ENCODE results near the gene LRCH4.

DNA sequence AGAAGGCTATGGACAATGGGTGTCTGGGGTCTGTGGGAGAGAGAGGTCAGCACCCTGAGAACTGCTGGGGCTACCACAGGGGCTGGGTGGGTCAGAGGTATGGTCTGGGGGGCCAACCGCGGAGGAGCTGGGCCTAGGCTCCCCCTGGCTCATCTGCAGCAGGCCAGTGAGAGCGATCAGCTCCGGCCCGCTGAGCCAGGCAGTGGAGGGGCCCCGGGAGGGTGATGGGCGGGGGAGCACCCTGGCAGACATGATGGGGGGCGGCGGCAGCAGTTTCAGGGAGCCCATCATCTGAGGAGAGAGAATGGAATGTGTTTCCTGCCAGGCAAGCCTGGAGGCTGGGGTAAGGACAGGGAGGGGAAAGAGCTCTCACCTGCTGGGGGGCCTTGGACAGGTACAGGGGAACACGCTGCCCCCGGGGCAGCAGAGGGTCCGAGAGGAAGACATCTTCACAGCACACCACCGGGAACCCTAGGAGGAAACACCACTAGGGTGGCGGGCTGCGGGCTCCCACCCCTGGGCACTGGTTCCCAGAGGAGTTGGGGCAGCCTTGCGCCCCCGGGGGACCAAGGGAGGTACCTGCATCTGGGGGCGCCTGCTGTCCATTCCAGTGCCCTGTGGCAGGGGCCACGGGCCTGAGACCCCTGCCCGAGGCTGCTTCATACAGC, 13.5 kb downstream of the LRCH4 start:
- TF ChIP-seq, protein P1, sequence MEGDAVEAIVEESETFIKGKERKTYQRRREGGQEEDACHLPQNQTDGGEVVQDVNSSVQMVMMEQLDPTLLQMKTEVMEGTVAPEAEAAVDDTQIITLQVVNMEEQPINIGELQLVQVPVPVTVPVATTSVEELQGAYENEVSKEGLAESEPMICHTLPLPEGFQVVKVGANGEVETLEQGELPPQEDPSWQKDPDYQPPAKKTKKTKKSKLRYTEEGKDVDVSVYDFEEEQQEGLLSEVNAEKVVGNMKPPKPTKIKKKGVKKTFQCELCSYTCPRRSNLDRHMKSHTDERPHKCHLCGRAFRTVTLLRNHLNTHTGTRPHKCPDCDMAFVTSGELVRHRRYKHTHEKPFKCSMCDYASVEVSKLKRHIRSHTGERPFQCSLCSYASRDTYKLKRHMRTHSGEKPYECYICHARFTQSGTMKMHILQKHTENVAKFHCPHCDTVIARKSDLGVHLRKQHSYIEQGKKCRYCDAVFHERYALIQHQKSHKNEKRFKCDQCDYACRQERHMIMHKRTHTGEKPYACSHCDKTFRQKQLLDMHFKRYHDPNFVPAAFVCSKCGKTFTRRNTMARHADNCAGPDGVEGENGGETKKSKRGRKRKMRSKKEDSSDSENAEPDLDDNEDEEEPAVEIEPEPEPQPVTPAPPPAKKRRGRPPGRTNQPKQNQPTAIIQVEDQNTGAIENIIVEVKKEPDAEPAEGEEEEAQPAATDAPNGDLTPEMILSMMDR (conservative IDR thresholded peaks at IDR 0.05; ENCODE audit: low read length), result no peak
- no peak for TF ChIP-seq EZH2phosphoT487 (IDR thresholded peaks at IDR 0.05; ENCODE audit: borderline replicate concordance)

All from Loucy (cell line).